Erythroblast (primary cell): Measurements from ENCODE around the gene GPN1.

Experiments
- GATA1 ChIP-seq: IDR thresholded peaks from 2 replicates; pipeline ENCODE4 v1.6.1; 2011; ENCODE audit warnings: low read depth, mild to moderate bottlenecking, control low read depth, low read length, moderate library complexity
- POLR2A ChIP-seq: IDR thresholded peaks from 2 replicates; pipeline ENCODE4 v1.6.1; 2011; ENCODE audit warnings: mild to moderate bottlenecking, low read length

- TF ChIP-seq POLR2A (no peak), GATA1 (no peak)
Observed at GRCh38 chr2:27591745-27592144, 37.1 kb upstream of the GPN1 start.
